K562 (cell line): ENCODE measurements around the gene VIPR2. TPM values are rescaled to one million over a fixed set of nuclear protein-coding genes. Genes with fewer than 3 reads are reported as not detected.
A peak's percentile ranks its signal among the peaks of the same experiment; 100 is the strongest.

Experiments used
- ATAC-seq: fragments of 200-7000 bp; cut with Tn5 transposase; 3 replicates; pipeline ENCODE4 v1.9.1; 2020; ENCODE audit warnings: moderate library complexity
- BruUV-seq: library from RNA; stranded (reverse); fragments of 400-500 nt; replicated peaks from 2 replicates; lab custom pipeline; 2021; lab: Mats Ljungman, UMichigan
- CTCF ChIA-PET: fragments of 300-600 bp; formaldehyde crosslinking; extraction: SDS; loops from one replicate; lab custom pipeline; 2021; ENCODE audit warnings: low intra/inter-chr PET ratio; lab: Yijun Ruan, JAX
- POLR2A ChIA-PET: fragments of 300-600, 350-650 bp; sonication (Branson Sonifier 250); formaldehyde crosslinking; extraction: SDS; loops from one replicate; lab custom pipeline; 2021; ENCODE audit warnings: antibody characterized with exemption, inconsistent platforms; lab: Yijun Ruan, JAX
- DNase-seq, 4 experiments: peaks; one replicate each; pipeline versions ENCODE4 v3.0.0 to v3.0.0-alpha.2; 2011 to 2018; ENCODE audit warnings: low spot score in 3 of 4, mixed read lengths in 3 of 4; ENCODE audit errors: extremely low read depth in 1 of 4
- FAIRE-seq: peaks from 2 replicates; lab custom pipeline; 2011; peaks lifted over from hg19 to GRCh38; lab: Jason Lieb, UNC
- H2AFZ ChIP-seq: 2 replicates; pipeline ENCODE4 v1.6.0; 2011; ENCODE audit warnings: low read depth, low read length, control low read depth, inconsistent platforms
- H3K27ac ChIP-seq: fragments of 200-600 bp; 3 replicates; pipeline ENCODE4 v1.8.0; 2011; ENCODE audit warnings: low read depth, mild to moderate bottlenecking, control low read depth, inconsistent platforms, low read length, moderate library complexity, mixed read lengths; ENCODE audit errors: extremely low read depth
- H3K27me3 ChIP-seq, 2 experiments: fragments of 300-600 bp in 1 of 2; 2 replicates in 1 of 2; 3 replicates in 1 of 2; pipeline versions ENCODE4 v1.6.0 to v1.8.0; 2011; ENCODE audit warnings: inconsistent platforms in 2 of 2, low read length in 2 of 2, mild to moderate bottlenecking in 1 of 2, mixed read lengths in 1 of 2, moderate library complexity in 1 of 2; ENCODE audit not compliant: control insufficient read depth in 2 of 2, insufficient read depth in 2 of 2
- H3K36me3 ChIP-seq: fragments of 300-600 bp; 3 replicates; pipeline ENCODE4 v1.8.0; 2011; ENCODE audit warnings: mild to moderate bottlenecking, low read length, inconsistent platforms; ENCODE audit not compliant: control insufficient read depth, insufficient read depth
- H3K4me1 ChIP-seq, 2 experiments: fragments of 200-600 bp in 1 of 2; replicated peaks in 1 of 2; 2 replicates in 1 of 2; 3 replicates in 1 of 2; pipeline versions ENCODE4 v1.5.1 to v1.8.0; 2011; ENCODE audit warnings: inconsistent platforms in 2 of 2, low read length in 2 of 2, mild to moderate bottlenecking in 1 of 2, mixed read lengths in 1 of 2, moderate library complexity in 1 of 2; ENCODE audit not compliant: control insufficient read depth in 2 of 2, insufficient read depth in 2 of 2
- H3K4me2 ChIP-seq: 2 replicates; pipeline ENCODE4 v1.6.1; 2011; ENCODE audit warnings: low read length, control low read depth, inconsistent platforms, mixed read lengths; ENCODE audit not compliant: insufficient read depth
- H3K4me3 ChIP-seq: fragments of 200-600 bp; sonication (generic), shearing (Covaris generic); 2 replicates; pipeline ENCODE4 v1.5.1; 2016; ENCODE audit warnings: control low read depth, inconsistent platforms
- H3K79me2 ChIP-seq: fragments of 200-600 bp; 3 replicates; pipeline ENCODE4 v1.8.0; 2011; ENCODE audit warnings: low read length, inconsistent platforms; ENCODE audit not compliant: control insufficient read depth, insufficient read depth
- H3K9ac ChIP-seq, 2 experiments: 2 replicates each; pipeline versions ENCODE4 v1.6.0 to v1.6.1; 2011; ENCODE audit warnings: low read depth in 2 of 2, low read length in 2 of 2, control low read depth in 1 of 2, inconsistent platforms in 1 of 2, mild to moderate bottlenecking in 1 of 2, mixed read lengths in 1 of 2; ENCODE audit not compliant: insufficient read depth in 1 of 2
- H3K9me1 ChIP-seq: one replicate; pipeline ENCODE4 v1.6.0; 2011; ENCODE audit warnings: inconsistent platforms, mild to moderate bottlenecking, low read length, moderate library complexity; ENCODE audit not compliant: control insufficient read depth, insufficient read depth
- H3K9me3 ChIP-seq: replicated peaks from 2 replicates; pipeline ENCODE4 v1.5.1; 2011; ENCODE audit warnings: low read depth, low read length, inconsistent platforms; ENCODE audit not compliant: control insufficient read depth, insufficient read depth
- H4K20me1 ChIP-seq: replicated peaks from 2 replicates; pipeline ENCODE4 v1.6.1; 2011; ENCODE audit warnings: low read length, inconsistent platforms, mixed read lengths; ENCODE audit not compliant: control insufficient read depth, insufficient read depth
- BCL6 ChIP-seq: fragments of 250-450 bp; sonication (Bioruptor Pico); IDR thresholded peaks from 2 replicates; pipeline ENCODE4 v1.4.0; 2020
- CHD1 ChIP-seq: fragments of 200-600 bp; sonication (generic); IDR thresholded peaks from one replicate; pipeline ENCODE4 v1.6.1; 2012; ENCODE audit warnings: mild to moderate bottlenecking, moderate library complexity, low read length, inconsistent platforms
- CREB1 ChIP-seq, 2 experiments: sonication (generic) in 1 of 2; formaldehyde crosslinking in 1 of 2; IDR thresholded peaks; 2 replicates each; pipeline versions ENCODE4 v1.6.1 to v1.8.0; 2012 to 2022; ENCODE audit warnings: inconsistent platforms in 1 of 2, mild to moderate bottlenecking in 1 of 2, missing genetic modification reagents in 1 of 2, moderate library complexity in 1 of 2
- KAT8 ChIP-seq: fragments of 450-650 bp; IDR thresholded peaks from 2 replicates; pipeline ENCODE4 v1.6.1; 2016; ENCODE audit warnings: low read depth, mild to moderate bottlenecking
- MAFF ChIP-seq: IDR thresholded peaks from 2 replicates; pipeline ENCODE4 v1.6.1; 2012; ENCODE audit warnings: low read length, improper control_type of control experiment
- MEF2A ChIP-seq: IDR thresholded peaks from 2 replicates; pipeline ENCODE4 v1.6.1; 2011; ENCODE audit warnings: low read depth, mild to moderate bottlenecking, low read length, moderate library complexity; ENCODE audit not compliant: control insufficient read depth
- PHTF2 ChIP-seq: fragments of 250-450 bp; sonication (Bioruptor Pico); IDR thresholded peaks from 2 replicates; pipeline ENCODE4 v1.5.0; 2021; ENCODE audit warnings: mild to moderate bottlenecking
- TGIF2 ChIP-seq: sonication (generic); formaldehyde crosslinking; IDR thresholded peaks from 2 replicates; pipeline ENCODE4 v1.8.1; 2022; ENCODE audit warnings: mild to moderate bottlenecking, missing genetic modification reagents, moderate library complexity
- ZEB2 ChIP-seq: fragments of 450-650 bp; IDR thresholded peaks from 2 replicates; pipeline ENCODE4 v1.6.1; 2016
- ZNF12 ChIP-seq: sonication (generic); formaldehyde crosslinking; IDR thresholded peaks from 2 replicates; pipeline ENCODE4 v1.4.0; 2020; ENCODE audit warnings: mild to moderate bottlenecking, missing genetic modification reagents
- ZNF277 ChIP-seq: fragments of 250-450 bp; sonication (Bioruptor Pico); IDR thresholded peaks from 2 replicates; pipeline ENCODE4 v1.8.0; 2022; ENCODE audit warnings: inconsistent platforms, mild to moderate bottlenecking, moderate library complexity, borderline replicate concordance
- ZNF764 ChIP-seq: fragments of 250-450 bp; sonication (Bioruptor Pico); IDR thresholded peaks from 2 replicates; pipeline ENCODE4 v1.4.0; 2020; ENCODE audit warnings: low read depth, mild to moderate bottlenecking, moderate library complexity
- whole genome bisulfite sequencing: fragments of 100-300 bp; shearing (Covaris generic); methylation state at CpG from one replicate; pipeline ENCODE4 v1.1.6; 2016; ENCODE audit warnings: low coverage, mixed read lengths; ENCODE audit not compliant: insufficient coverage; ENCODE audit errors: missing lambda C conversion rate; 5-methylcytosine and 5-hydroxymethylcytosine counted together
- in situ Hi-C: fragments of 300-500 bp; cut with MboI; formaldehyde crosslinking; loops from 4 replicates; pipeline ENCODE4 v1.15.0; 2018; ENCODE audit warnings: inconsistent platforms, mixed read lengths
- intact Hi-C: fragments of 100-400 bp; cut with micrococcal nuclease; formaldehyde crosslinking; loops from 2 replicates; pipeline ENCODE4 v1.14.2; 2022
- polyA plus RNA-seq, 8 experiments: library from polyadenylated mRNA; depleted of rRNA in 4 of 8; stranded (reverse) in 5 of 8; unstranded in 3 of 8; fragments of >200 nt; fragmentation: Nextera tagmentation in 2 of 8; fragmentation: Illumina TruSeq in 1 of 8; extraction: Ambion mirVana in 2 of 8; extraction: Trizol in 1 of 8; gene quantifications; 2 replicates each; pipeline versions ENCODE4 v1.2.1 to v1.2.3, GENCODE V29; 2011 to 2014; ENCODE audit warnings: inconsistent platforms in 1 of 8, missing spikeins in 1 of 8
- total RNA-seq, 7 experiments: library from RNA; depleted of rRNA in 6 of 7; stranded (reverse); fragments of >200 nt in 6 of 7; fragmentation: Illumina TruSeq in 2 of 7; extraction: Trizol in 2 of 7; gene quantifications; 2 replicates each; pipeline versions ENCODE4 v1.2.1 to v1.2.3, GENCODE V29; 2011 to 2021; ENCODE audit warnings: low replicate concordance in 1 of 7

Gene VIPR2
- total and polyA plus RNA-seq, 9 of the 15 experiments (the other 6 are each of a cell fraction or from before 2014, with no cell fraction given): 0.04 TPM; not detected in 8

GRCh38 chr7:159088016-159088865, 56.4 kb downstream of the VIPR2 start:
- Histone ChIP-seq H3K9ac (no peak overlapping the region), H3K9me3 (no peaks in the 10 kb centered on the region), H4K20me1 (0 out of 2 replicates have a peak, but pooled peaks cover 7% of the 10 kb centered on the region), H3K4me2 (no peak overlapping the region)
- in situ Hi-C loops: no loop called here
- DNase-seq: no peak
- under 1% methylated on average over 18 of the region's 18 CpGs for WGBS
- no TSS peak for BruUV-seq
- TF ChIP-seq ZEB2 (peak; percentile 82), ZNF764 (CRISPR knock-in tag) (no peak), KAT8 (no peak), ZNF277 (no peak), CREB1 (IDR thresholded peaks at IDR 0.05) (no peak), CREB1 (CRISPR knock-in tag; IDR thresholded peaks at IDR 0.05) (0 out of 2 replicates have a peak, but pooled peaks have one; percentile 37), BCL6 (CRISPR knock-in tag) (no peak), PHTF2 (CRISPR knock-in tag) (no peak), TGIF2 (no peak), ZNF12 (CRISPR knock-in tag) (no peak), CHD1 (no peak), MAFF (no peak), MEF2A (no peak)
- TF ChIP-seq, all 486 proteins: peak for 2
- Histone ChIP-seq H3K4me1 (peaks cover 0 to 8% of the 10 kb centered on the region in 2 experiments; a peak in 2 of 5 replicates), H3K27ac (no peak overlapping the region), H3K4me3 (no peak overlapping the region), H2AFZ (no peak overlapping the region), H3K9me1 (no peaks in the 10 kb centered on the region), H3K27me3 (peaks cover 50 to 80% of the 10 kb centered on the region in 2 experiments), H3K36me3 (no peaks in the 10 kb centered on the region), H3K79me2 (no peaks in the 10 kb centered on the region)
- ATAC-seq: peak; percentile 31; the same call in 2 of the 3 replicates
- no peak for FAIRE-seq
- ChIA-PET POLR2A (interaction anchor here (0.7 kb wide), 2 partner anchors 9 to 19 kb away, joined by 3 to 4 read pairs; no protein-coding TSS in a partner anchor), CTCF (no interaction called here)
- intact Hi-C loops: no loop called here
